Hippocampal formation (tissue), 2 donors: ENCODE data around the gene DNAAF3.

Experiments
- DNase-seq, 2 donors: peaks; one replicate each; lab custom pipeline; 2025; lab: John Stamatoyannopoulos, UW

DNAAF3 gene

DNA sequence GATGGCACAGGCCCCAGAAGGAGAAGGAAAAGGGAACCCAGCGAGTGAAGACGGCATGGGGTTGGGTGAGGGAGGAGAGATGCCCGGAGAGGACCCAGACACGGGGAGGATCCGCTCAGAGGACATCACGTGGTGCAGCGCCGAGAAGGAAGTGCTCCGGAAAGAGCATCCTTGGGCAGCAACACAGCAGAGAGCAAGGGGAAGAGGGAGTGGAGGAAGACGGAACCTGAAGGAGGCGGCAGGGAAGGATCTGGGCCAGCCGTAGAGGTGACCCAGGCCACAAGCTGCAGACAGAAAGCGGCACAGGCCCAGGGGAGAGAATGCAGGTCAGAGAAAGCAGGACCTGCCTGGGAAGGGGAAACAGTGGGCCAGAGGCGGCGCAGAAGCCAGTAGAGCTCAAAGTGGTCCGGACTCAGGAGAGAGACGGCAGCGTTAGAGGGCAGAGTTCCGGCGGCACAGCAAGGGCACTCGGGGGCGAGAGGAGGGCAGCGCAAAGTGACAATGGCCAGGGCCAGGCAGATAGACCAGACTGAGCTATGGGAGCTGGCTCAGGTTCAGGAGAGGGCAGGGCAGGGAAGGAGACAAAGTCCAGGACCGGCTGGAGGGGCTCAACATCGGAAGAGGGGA, 50.1 kb downstream of the DNAAF3 start:
- peak; percentile 36 to 60 for DNase-seq

DNA sequence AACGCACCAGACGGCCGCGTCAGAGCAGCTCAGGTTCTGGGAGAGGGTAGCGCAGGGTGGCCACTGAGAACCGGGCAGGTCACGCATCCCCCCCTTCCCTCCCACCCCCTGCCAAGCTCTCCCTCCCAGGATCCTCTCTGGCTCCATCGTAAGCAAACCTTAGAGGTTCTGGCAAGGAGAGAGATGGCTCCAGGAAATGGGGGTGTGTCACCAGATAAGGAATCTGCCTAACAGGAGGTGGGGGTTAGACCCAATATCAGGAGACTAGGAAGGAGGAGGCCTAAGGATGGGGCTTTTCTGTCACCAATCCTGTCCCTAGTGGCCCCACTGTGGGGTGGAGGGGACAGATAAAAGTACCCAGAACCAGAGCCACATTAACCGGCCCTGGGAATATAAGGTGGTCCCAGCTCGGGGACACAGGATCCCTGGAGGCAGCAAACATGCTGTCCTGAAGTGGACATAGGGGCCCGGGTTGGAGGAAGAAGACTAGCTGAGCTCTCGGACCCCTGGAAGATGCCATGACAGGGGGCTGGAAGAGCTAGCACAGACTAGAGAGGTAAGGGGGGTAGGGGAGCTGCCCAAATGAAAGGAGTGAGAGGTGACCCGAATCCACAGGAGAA, 50.9 kb downstream of the DNAAF3 start:
- DNase-seq: no peak

DNA sequence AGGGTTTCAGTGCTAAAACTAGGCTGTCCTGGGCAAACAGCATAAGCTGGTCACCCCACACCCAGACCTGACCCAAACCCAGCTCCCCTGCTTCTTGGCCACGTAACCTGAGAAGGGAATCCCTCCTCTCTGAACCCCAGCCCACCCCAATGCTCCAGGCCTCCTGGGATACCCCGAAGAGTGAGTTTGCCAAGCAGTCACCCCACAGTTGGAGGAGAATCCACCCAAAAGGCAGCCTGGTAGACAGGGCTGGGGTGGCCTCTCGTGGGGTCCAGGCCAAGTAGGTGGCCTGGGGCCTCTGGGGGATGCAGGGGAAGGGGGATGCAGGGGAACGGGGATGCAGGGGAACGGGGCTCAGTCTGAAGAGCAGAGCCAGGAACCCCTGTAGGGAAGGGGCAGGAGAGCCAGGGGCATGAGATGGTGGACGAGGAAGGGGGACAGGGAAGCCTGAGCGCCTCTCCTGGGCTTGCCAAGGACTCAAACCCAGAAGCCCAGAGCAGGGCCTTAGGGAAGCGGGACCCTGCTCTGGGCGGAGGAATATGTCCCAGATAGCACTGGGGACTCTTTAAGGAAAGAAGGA, 51.8 kb downstream of the DNAAF3 start:
- no peak for DNase-seq

DNA sequence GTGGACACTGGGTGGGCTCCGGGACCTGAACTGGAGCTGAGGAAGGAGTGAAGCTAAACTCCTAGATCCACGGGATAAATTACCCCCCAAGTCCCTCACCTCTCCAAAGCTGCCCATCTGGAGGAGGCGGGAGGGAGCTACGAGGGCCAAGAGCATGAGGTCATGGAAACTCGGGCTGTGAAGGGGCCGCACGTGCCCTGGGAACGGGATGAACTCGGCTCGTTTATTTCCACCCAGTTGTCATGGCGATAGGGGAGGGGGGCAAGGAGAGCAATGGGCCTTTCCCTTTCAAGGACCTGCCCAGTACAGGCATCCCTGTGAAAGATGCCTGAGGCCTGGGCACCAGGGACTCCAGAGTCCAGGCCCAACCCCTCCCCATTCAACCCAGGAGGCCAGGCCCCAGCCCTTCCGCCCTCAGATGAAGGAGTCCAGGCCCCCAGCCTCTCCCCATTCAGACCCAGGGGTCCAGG, 52.8 kb downstream of the DNAAF3 start:
- DNase-seq: peak; percentile 16 to 37

DNA sequence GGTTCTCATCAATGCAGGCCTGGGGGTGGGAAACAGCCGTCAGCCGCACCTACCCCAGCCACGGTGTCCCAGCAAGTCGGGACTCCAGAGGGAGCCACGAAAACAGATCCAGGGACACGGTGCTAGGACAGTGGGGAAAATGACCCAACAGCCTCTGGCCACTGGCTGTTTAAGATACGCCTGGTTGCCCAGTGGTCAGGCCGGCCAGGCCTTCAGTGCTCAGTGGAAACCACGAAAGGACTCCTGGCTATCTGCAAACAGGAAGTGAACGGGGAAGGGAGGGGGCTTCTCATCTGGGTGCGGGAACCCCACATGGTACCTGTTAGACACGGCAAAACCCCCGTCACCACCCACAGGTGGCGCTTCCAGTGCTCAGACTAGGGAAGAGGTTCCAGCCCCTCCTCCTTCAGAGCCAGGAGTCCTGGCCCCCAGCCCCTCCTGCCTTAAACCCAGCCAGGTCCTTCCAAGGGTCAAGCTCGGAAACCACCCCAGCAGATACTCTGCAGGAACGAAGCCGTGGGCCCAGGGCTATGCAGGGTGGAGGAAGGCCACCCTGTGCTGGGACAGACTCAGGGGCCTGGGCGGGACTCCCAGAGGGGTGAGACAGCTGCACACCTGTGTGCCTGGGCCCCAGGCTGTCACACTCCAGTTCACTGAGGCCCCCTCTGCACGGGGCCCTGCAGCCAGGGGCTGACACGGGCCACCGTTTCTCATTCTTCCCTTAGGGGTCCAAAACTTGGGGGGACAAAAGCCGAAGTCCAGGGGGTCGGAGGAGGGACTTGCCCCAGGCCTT, 53.4 kb downstream of the DNAAF3 start:
- no peak for DNase-seq

DNA sequence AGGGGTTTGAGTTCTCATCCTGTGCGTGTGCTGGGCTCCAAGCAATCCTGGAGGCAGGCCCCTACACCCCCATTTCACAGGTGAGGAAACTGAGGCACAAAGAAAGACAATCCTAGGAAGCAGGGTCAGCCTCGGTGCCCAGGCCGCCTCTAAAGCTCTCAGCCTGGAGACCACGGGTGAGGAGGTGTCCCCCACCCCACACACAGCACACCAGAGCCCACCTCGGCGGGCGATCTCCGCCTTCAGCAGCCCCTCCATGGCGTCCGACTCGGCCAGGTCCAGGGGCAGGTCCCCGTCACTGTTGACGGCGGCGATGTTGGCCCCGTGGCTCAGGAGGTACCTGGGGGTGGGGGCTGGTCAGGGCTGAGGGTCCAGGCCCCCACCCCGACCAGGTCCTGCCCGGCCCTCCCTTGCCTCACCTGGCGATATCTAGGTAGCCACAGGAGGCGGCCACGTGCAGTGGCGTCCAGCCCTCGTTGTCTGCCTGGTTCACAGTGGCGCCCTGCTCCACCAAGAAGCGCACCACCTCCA, 54.1 kb downstream of the DNAAF3 start:
- DNase-seq: no peak

DNA sequence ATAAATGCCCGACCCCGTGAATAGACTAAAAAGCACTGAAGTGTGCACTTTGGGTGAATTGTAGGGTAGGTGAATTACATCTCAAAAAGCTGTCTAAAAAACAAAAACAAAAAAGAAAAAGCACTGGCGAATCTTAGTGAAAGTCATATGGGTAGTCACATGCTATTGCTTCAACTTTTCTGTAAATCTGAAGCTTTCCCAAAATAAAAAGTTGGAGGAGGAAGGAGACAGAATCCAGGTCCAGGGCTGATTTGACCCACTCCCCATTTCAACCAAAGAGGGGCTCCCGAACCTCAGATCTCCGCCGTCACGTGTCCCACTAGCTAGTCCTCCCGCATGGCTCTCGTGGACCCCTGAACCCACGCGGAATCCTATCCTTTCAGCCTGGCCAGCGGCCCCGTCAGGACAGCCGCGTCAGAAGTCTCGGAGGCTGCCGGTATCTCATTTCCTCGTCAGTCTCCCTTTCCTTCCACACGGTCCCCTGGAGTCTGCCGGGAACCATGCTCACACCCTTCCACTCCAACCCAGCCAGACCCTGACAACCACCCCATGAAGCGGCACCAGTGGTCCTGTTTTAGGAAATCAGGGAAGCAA, 55.1 kb downstream of the DNAAF3 start:
- no peak for DNase-seq

DNA sequence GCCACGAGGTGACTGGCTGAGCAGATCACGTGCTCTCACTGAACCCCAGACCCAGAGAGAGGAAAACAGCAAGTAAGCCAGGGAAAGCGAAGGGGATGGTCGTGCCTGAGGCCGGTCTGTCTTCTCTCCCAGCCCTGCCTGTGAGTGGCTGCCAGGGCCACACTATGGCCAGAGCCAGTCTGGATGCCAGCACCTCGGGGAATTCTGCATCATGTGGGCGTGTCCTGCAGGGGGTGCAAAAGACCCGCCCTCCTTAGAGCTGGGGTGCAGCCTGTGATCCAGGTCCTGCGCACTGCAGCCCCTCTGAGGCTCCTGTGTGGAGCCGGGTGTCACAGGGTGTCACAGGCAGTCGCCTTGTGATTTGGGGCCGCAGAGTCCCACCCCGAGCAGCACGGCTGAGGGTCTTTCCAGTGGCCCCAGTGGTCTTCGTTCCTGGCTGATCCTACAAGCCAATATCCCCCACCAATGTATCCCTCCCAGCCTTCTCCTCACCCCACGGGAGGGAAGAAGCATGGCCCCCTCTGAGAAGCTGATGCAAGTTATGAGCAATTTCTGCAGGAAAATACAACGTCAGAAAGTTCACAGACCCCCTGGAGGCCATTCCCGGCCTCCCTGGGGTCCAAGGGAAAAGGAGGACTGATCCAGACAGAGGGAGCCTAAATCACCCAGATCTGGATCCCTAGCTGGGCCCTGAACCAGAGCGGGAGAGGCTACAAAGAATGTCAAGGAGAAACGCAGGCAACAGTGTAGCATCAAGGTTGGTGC, 56.7 kb downstream of the DNAAF3 start:
- DNase-seq: no peak
